NB4 (cell line): ENCODE measurements around the gene C19orf53.

Experiments
- DNase-seq: peaks from one replicate; pipeline ENCODE4 v3.0.0; 2010; ENCODE audit warnings: low read depth
- H3K4me3 ChIP-seq: one replicate; pipeline ENCODE4 v1.5.1; 2011; ENCODE audit warnings: mild to moderate bottlenecking, low read depth, low read length, moderate library complexity
- CTCF ChIP-seq: IDR thresholded peaks from one replicate; pipeline ENCODE4 v1.5.1; 2012; ENCODE audit warnings: low read depth, low read length
- MAX ChIP-seq: IDR thresholded peaks from 2 replicates; pipeline ENCODE4 v1.6.1; 2011; ENCODE audit warnings: low read depth, low read length
- MYC ChIP-seq: IDR thresholded peaks from 2 replicates; pipeline ENCODE4 v1.6.1; 2011; ENCODE audit warnings: low read depth, low read length
- POLR2A ChIP-seq: IDR thresholded peaks from 2 replicates; pipeline ENCODE4 v1.6.1; 2011; ENCODE audit warnings: mild to moderate bottlenecking; ENCODE audit not compliant: insufficient read length; ENCODE audit errors: extremely low read depth

C19orf53 gene

GRCh38 chr19:13812544-13812943 lies 38.3 kb downstream of the C19orf53 start:
- DNase-seq, result no peak
- TF ChIP-seq MYC, result no peak
- TF ChIP-seq MAX, result no peak
- TF ChIP-seq CTCF, result no peak
- TF ChIP-seq POLR2A, result no peak
- H3K4me3 ChIP-seq, result no peak overlapping the region

- H3K4me3 ChIP-seq, result no peak overlapping the region
- no peak for DNase-seq
- TF ChIP-seq MYC (no peak), MAX (no peak), CTCF (no peak), POLR2A (no peak)
Measured at GRCh38 chr19:13813147-13813546, 38.9 kb downstream of the C19orf53 start.

- no peak for DNase-seq
- H3K4me3 ChIP-seq, result no peak overlapping the region
- TF ChIP-seq POLR2A, result no peak
- no peak for TF ChIP-seq MYC
- no peak for TF ChIP-seq CTCF
- no peak for TF ChIP-seq MAX
Measured at GRCh38 chr19:13814550-13814949, 40.3 kb downstream of the C19orf53 start.

GRCh38 chr19:13817018-13817614 lies 42.9 kb downstream of the C19orf53 start:
- no peak for DNase-seq
- no peak for TF ChIP-seq MAX
- TF ChIP-seq CTCF, result no peak
- TF ChIP-seq POLR2A, result no peak
- TF ChIP-seq MYC, result no peak
- H3K4me3 ChIP-seq, result no peak overlapping the region

GRCh38 chr19:13817615-13818371 lies 43.5 kb downstream of the C19orf53 start:
- TF ChIP-seq POLR2A (no peak), MAX (no peak)
- no peak overlapping the region for H3K4me3 ChIP-seq
- no peak for DNase-seq

GRCh38 chr19:13819238-13819637 lies 45.0 kb downstream of the C19orf53 start:
- no peak for DNase-seq
- no peak for TF ChIP-seq CTCF
- no peak for TF ChIP-seq MAX
- no peak for TF ChIP-seq MYC
- no peak for TF ChIP-seq POLR2A

More at GRCh38 chr19:13819238-13819637, 45.0 kb downstream of the C19orf53 start:
- no peak overlapping the region for H3K4me3 ChIP-seq
